PC-9 (cell line): ENCODE results near the gene CMTM8. TPM values are rescaled to one million over a fixed set of nuclear protein-coding genes. Genes with fewer than 3 reads are reported as not detected.

Experiments
- BruUV-seq: library from RNA; stranded (reverse); fragments of 400-500 nt; replicated peaks from 2 replicates; lab custom pipeline; 2021; lab: Mats Ljungman, UMichigan
- CTCF ChIA-PET: fragments of 300-600 bp; sonication (Branson Sonifier 250); formaldehyde crosslinking; loops from one replicate; lab custom pipeline; 2022; ENCODE audit warnings: antibody characterized with exemption; lab: Charles Lee
- POLR2A ChIA-PET: fragments of 300-600 bp; sonication (Branson Sonifier 250); formaldehyde crosslinking; loops from one replicate; lab custom pipeline; 2022; ENCODE audit warnings: antibody characterized with exemption; ENCODE audit not compliant: unreplicated experiment; lab: Charles Lee
- DNase-seq, 2 experiments: peaks; one replicate each; pipeline versions ENCODE4 v3.0.0 to v3.0.0-alpha.2; 2015 to 2022; ENCODE audit warnings: mixed read lengths in 1 of 2
- H2AFZ ChIP-seq: fragments of 200-600 bp; sonication (generic); 2 replicates; pipeline ENCODE4 v1.8.1; 2017; ENCODE audit warnings: antibody characterized with exemption
- H3F3A ChIP-seq: fragments of 200-600 bp; sonication (generic); 2 replicates; pipeline ENCODE4 v1.8.1; 2017; ENCODE audit warnings: antibody characterized with exemption, mild to moderate bottlenecking, low read depth; ENCODE audit not compliant: insufficient read depth
- H3K27ac ChIP-seq: fragments of 200-600 bp; sonication (generic); 2 replicates; pipeline ENCODE4 v1.6.1; 2016; ENCODE audit warnings: mixed run types
- H3K27me3 ChIP-seq: fragments of 200-600 bp; sonication (generic); 2 replicates; pipeline ENCODE4 v1.6.1; 2016; ENCODE audit warnings: low read depth, mixed run types; ENCODE audit not compliant: insufficient read depth
- H3K36me3 ChIP-seq: fragments of 200-600 bp; sonication (generic); 2 replicates; pipeline ENCODE4 v1.6.1; 2016; ENCODE audit warnings: low read depth, mixed run types
- H3K4me1 ChIP-seq: fragments of 200-600 bp; sonication (generic); replicated peaks from 2 replicates; pipeline ENCODE4 v1.6.1; 2016; ENCODE audit warnings: mixed run types; ENCODE audit not compliant: insufficient read depth
- H3K4me2 ChIP-seq: fragments of 200-600 bp; sonication (generic); 2 replicates; pipeline ENCODE4 v1.6.1; 2017; ENCODE audit warnings: mixed run types
- H3K4me3 ChIP-seq: fragments of 200-600 bp; sonication (generic); 2 replicates; pipeline ENCODE4 v1.6.1; 2016; ENCODE audit warnings: mixed run types
- H3K79me2 ChIP-seq: fragments of 200-600 bp; sonication (generic); 2 replicates; pipeline ENCODE4 v1.6.1; 2017; ENCODE audit warnings: low read depth, mixed run types
- H3K9me2 ChIP-seq: fragments of 200-600 bp; sonication (generic); 2 replicates; pipeline ENCODE4 v1.8.1; 2017; ENCODE audit warnings: mild to moderate bottlenecking; ENCODE audit not compliant: insufficient read depth
- H3K9me3 ChIP-seq: fragments of 200-600 bp; sonication (generic); 2 replicates; pipeline ENCODE4 v1.8.1; 2016; ENCODE audit warnings: low read depth; ENCODE audit not compliant: insufficient read depth
- H4K20me1 ChIP-seq: fragments of 200-600 bp; sonication (generic); 2 replicates; pipeline ENCODE4 v1.8.1; 2017; ENCODE audit not compliant: insufficient read depth
- CTCF ChIP-seq: fragments of 200-600 bp; sonication (generic); conservative IDR thresholded peaks from 2 replicates; pipeline ENCODE4 v1.6.1; 2017; ENCODE audit warnings: mixed run types, antibody characterized with exemption, mild to moderate bottlenecking, moderate library complexity
- EZH2 ChIP-seq: fragments of 200-600 bp; sonication (generic); IDR thresholded peaks from 2 replicates; pipeline ENCODE4 v1.8.0; 2017; ENCODE audit warnings: antibody characterized with exemption, low read depth
- intact Hi-C: fragments of 100-400 bp; cut with micrococcal nuclease; formaldehyde crosslinking; loops from one replicate; pipeline ENCODE4 v1.10.0; 2022; ENCODE audit not compliant: unreplicated experiment
- total RNA-seq: library from RNA; stranded (reverse); gene quantifications from 2 replicates; pipeline ENCODE4 v1.2.3, GENCODE V29; 2021

Gene CMTM8
- total RNA-seq, 1 experiment from 2014 or later: 17.8 TPM

- Histone ChIP-seq H3K4me3 (no peak overlapping the region), H3K27ac (peak overlapping the region; percentile 84), H3K36me3 (no peaks in the 10 kb centered on the region), H3K9me3 (peaks cover 4% of the 10 kb centered on the region), H3K4me2 (peak overlapping the region; percentile 58), H3F3A (peaks cover 20% of the 10 kb centered on the region), H3K27me3 (no peaks in the 10 kb centered on the region), H3K79me2 (peaks cover 18% of the 10 kb centered on the region), H4K20me1 (no peaks in the 10 kb centered on the region), H3K9me2 (no peaks in the 10 kb centered on the region), H3K4me1 (peaks cover 30% of the 10 kb centered on the region), H2AFZ (no peak overlapping the region)
- POLR2A ChIA-PET: interaction anchor here (0.7 kb wide), 2 partner anchors 221 to 717 kb away, joined by 3 to 25 read pairs; partner anchors contain the start of gene STT3B
- intact Hi-C loops: loop anchor here (1.0 kb wide), 1 partner anchor 27 kb away; no protein-coding TSS in a partner anchor
- peak; percentile 17 to 88 for DNase-seq
- TF ChIP-seq EZH2 (no peak), CTCF (no peak)
- CTCF ChIA-PET: no interaction called here
- BruUV-seq: TSS peak; percentile 93
Observed at GRCh38 chr3:32249184-32249782, 10.8 kb downstream of the CMTM8 start.

GRCh38 chr3:32254268-32254667 lies 15.8 kb downstream of the CMTM8 start:
- DNase-seq: no peak
- H3F3A ChIP-seq: peaks cover 10% of the 10 kb centered on the region
- ChIA-PET POLR2A (no interaction called here), CTCF (no interaction called here)
- H3K79me2 ChIP-seq: 0 out of 2 replicates have a peak, but pooled peaks cover 18% of the 10 kb centered on the region
- no peaks in the 10 kb centered on the region for H3K27me3 ChIP-seq
- no peaks in the 10 kb centered on the region for H4K20me1 ChIP-seq
- intact Hi-C loops: no loop called here
- TF ChIP-seq CTCF: no peak
- TF ChIP-seq EZH2: no peak
- H2AFZ ChIP-seq: no peak overlapping the region
- H3K4me1 ChIP-seq: peaks cover 8% of the 10 kb centered on the region
- H3K9me3 ChIP-seq: peaks cover 4% of the 10 kb centered on the region
- H3K27ac ChIP-seq: no peak overlapping the region
- no peak overlapping the region for H3K4me3 ChIP-seq
- no peak overlapping the region for H3K4me2 ChIP-seq
- no TSS peak for BruUV-seq
- H3K9me2 ChIP-seq: no peaks in the 10 kb centered on the region
- no peaks in the 10 kb centered on the region for H3K36me3 ChIP-seq

GRCh38 chr3:32255345-32255744 lies 16.9 kb downstream of the CMTM8 start:
- Histone ChIP-seq H3K79me2 (0 out of 2 replicates have a peak, but pooled peaks cover 13% of the 10 kb centered on the region), H3K36me3 (no peaks in the 10 kb centered on the region), H3K4me3 (no peak overlapping the region), H3F3A (no peaks in the 10 kb centered on the region), H3K4me2 (no peak overlapping the region), H4K20me1 (no peaks in the 10 kb centered on the region), H3K9me2 (no peaks in the 10 kb centered on the region), H3K27me3 (no peaks in the 10 kb centered on the region), H3K27ac (no peak overlapping the region), H3K9me3 (no peaks in the 10 kb centered on the region; the same call in 1 of the 2 replicates), H2AFZ (no peak overlapping the region), H3K4me1 (no peaks in the 10 kb centered on the region)
- intact Hi-C loops: no loop called here
- no peak for TF ChIP-seq CTCF
- no peak for TF ChIP-seq EZH2
- ChIA-PET CTCF (no interaction called here), POLR2A (no interaction called here)
- no peak for DNase-seq
- BruUV-seq: no TSS peak
